Upper lobe of left lung (tissue), 4 donors: ENCODE measurements around the gene TMEM132D.

ENCODE experiments used
- EP300 ChIP-seq, 4 donors: sonication (generic); formaldehyde crosslinking; IDR thresholded peaks; one replicate each; pipeline ENCODE4 v1.5.1; 2017; ENCODE audit warnings: antibody characterized with exemption in 4 of 4, control low read depth in 2 of 4
- POLR2A ChIP-seq, 4 donors: fragments of 450-650 bp; IDR thresholded peaks; one replicate each; pipeline ENCODE4 v1.5.1; 2016 to 2017; ENCODE audit warnings: antibody characterized with exemption in 4 of 4, mild to moderate bottlenecking in 2 of 4
- TF ChIP-seq, protein P1 (sequence below), 6 experiments: fragments of 450-650 bp in 4 of 6; fragments of 200-600 bp in 2 of 6; sonication (generic) in 2 of 6; IDR thresholded peaks; one replicate each; pipeline ENCODE4 v1.5.1; 2016 to 2019; ENCODE audit warnings: antibody characterized with exemption in 6 of 6

DNA sequence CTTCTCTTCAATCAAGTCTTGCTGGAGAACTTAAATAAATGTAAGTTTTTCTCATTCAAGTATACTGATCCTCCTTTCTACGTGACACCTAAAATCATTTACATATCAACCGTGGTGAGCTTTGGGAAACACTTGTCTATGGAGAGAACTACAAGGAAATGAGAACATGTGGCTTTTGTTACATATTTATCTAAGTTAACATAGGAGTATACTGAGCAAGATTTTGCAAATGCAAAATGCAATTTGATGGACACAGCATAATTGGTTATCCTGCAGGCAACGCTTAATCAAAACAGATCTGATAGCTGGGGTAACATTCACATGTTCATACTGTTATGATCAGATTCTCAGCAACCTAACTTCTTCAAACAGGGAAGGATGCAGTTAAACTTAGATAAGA is 376.3 kb downstream of the TMEM132D start:
- TF ChIP-seq, protein P1, sequence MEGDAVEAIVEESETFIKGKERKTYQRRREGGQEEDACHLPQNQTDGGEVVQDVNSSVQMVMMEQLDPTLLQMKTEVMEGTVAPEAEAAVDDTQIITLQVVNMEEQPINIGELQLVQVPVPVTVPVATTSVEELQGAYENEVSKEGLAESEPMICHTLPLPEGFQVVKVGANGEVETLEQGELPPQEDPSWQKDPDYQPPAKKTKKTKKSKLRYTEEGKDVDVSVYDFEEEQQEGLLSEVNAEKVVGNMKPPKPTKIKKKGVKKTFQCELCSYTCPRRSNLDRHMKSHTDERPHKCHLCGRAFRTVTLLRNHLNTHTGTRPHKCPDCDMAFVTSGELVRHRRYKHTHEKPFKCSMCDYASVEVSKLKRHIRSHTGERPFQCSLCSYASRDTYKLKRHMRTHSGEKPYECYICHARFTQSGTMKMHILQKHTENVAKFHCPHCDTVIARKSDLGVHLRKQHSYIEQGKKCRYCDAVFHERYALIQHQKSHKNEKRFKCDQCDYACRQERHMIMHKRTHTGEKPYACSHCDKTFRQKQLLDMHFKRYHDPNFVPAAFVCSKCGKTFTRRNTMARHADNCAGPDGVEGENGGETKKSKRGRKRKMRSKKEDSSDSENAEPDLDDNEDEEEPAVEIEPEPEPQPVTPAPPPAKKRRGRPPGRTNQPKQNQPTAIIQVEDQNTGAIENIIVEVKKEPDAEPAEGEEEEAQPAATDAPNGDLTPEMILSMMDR (IDR thresholded peaks at IDR 0.05): no peak
- TF ChIP-seq POLR2A (IDR thresholded peaks at IDR 0.05) (no peak), EP300 (IDR thresholded peaks at IDR 0.05) (no peak)
